NCI-H187 (cell line): Measurements from ENCODE around the gene TAGLN2.

Source experiments
- DNase-seq, 2 experiments: peaks; one replicate each; lab custom pipeline; 2025; lab: John Stamatoyannopoulos, UW

The TAGLN2 gene

GRCh38 chr1:159935305-159935704 is 10.0 kb upstream of the TAGLN2 start:
- no peak for DNase-seq

- DNase-seq: no peak
Measured at GRCh38 chr1:159934136-159935039, 9.1 kb upstream of the TAGLN2 start.

GRCh38 chr1:159933347-159933746 is 8.0 kb upstream of the TAGLN2 start:
- no peak for DNase-seq

- no peak for DNase-seq
Measured at GRCh38 chr1:159932296-159933285, 7.3 kb upstream of the TAGLN2 start.

- DNase-seq: no peak
Measured at GRCh38 chr1:159931795-159932173, 6.5 kb upstream of the TAGLN2 start.

- no peak for DNase-seq
Measured at GRCh38 chr1:159931101-159931794, 5.9 kb upstream of the TAGLN2 start.

GRCh38 chr1:159930634-159931033 is 5.3 kb upstream of the TAGLN2 start:
- DNase-seq: no peak

- no peak for DNase-seq
Measured at GRCh38 chr1:159930216-159930615, 4.9 kb upstream of the TAGLN2 start.

GRCh38 chr1:159929155-159930051 is 4.1 kb upstream of the TAGLN2 start:
- DNase-seq: no peak

GRCh38 chr1:159928491-159929050 is 3.3 kb upstream of the TAGLN2 start:
- no peak for DNase-seq

- no peak for DNase-seq
Measured at GRCh38 chr1:159927849-159928431, 2.6 kb upstream of the TAGLN2 start.

GRCh38 chr1:159927211-159927848 is 2.0 kb upstream of the TAGLN2 start:
- no peak for DNase-seq

GRCh38 chr1:159925719-159926078 is 392 bp upstream of the TAGLN2 start:
- no peak for DNase-seq

- no peak for DNase-seq
Measured at GRCh38 chr1:159924025-159924790, 1.1 kb downstream of the TAGLN2 start.

GRCh38 chr1:159923203-159924024 is 1.9 kb downstream of the TAGLN2 start:
- DNase-seq: no peak

- no peak for DNase-seq
Measured at GRCh38 chr1:159922511-159923202, 2.6 kb downstream of the TAGLN2 start.

- no peak for DNase-seq
Measured at GRCh38 chr1:159921700-159922504, 3.4 kb downstream of the TAGLN2 start.
